HG03378 (cell line): Measurements from ENCODE around the gene WASHC2A.
"Not testable (repeated sequence)": the region's sequence is repeated elsewhere in the genome, so short reads cannot be mapped to it uniquely, and the experiment has no call there.

Experiments used
- ATAC-seq: cut with Tn5 transposase; IDR thresholded peaks from one replicate; pipeline ENCODE4 v1.9.1; 2021; ENCODE audit warnings: mild to moderate bottlenecking, moderate library complexity; ENCODE audit not compliant: unreplicated experiment

WASHC2A gene

GRCh38 chr10:50132841-50133240, 65.1 kb downstream of the WASHC2A start:
- ATAC-seq: not testable (repeated sequence)

- not testable (repeated sequence) for ATAC-seq
Observed at GRCh38 chr10:50143512-50144174, 75.9 kb downstream of the WASHC2A start.

- ATAC-seq: not testable (repeated sequence)
Observed at GRCh38 chr10:50145575-50145974, 77.8 kb downstream of the WASHC2A start.

- ATAC-seq: no peak
Observed at GRCh38 chr10:50152792-50153272, 85.1 kb downstream of the WASHC2A start.

- not testable (repeated sequence) for ATAC-seq
Observed at GRCh38 chr10:50157868-50158267, 90.1 kb downstream of the WASHC2A start.

GRCh38 chr10:50159856-50160255, 92.1 kb downstream of the WASHC2A start:
- not testable (repeated sequence) for ATAC-seq

GRCh38 chr10:50165038-50165437, 97.3 kb downstream of the WASHC2A start:
- ATAC-seq: not testable (repeated sequence)

GRCh38 chr10:50167833-50168232, 100.1 kb downstream of the WASHC2A start:
- not testable (repeated sequence) for ATAC-seq

- not testable (repeated sequence) for ATAC-seq
Observed at GRCh38 chr10:50169506-50169905, 101.8 kb downstream of the WASHC2A start.

GRCh38 chr10:50174788-50175525, 107.2 kb downstream of the WASHC2A start:
- not testable (repeated sequence) for ATAC-seq
